Gastrocnemius medialis (tissue), 4 donors: ENCODE measurements around the gene MYO1F.
"Not testable (repeated sequence)": the region's sequence is repeated elsewhere in the genome, so short reads cannot be mapped to it uniquely, and the experiment has no call there.

Experiments used
- POLR2A ChIP-seq, 2 donors: fragments of 450-650 bp; IDR thresholded peaks; one replicate each; pipeline ENCODE4 v1.6.1; 2017; ENCODE audit warnings: antibody characterized with exemption in 2 of 2, mild to moderate bottlenecking in 2 of 2, moderate library complexity in 2 of 2
- TF ChIP-seq, protein P1 (sequence below), 5 experiments: fragments of 450-650 bp in 3 of 5; fragments of 200-600 bp in 2 of 5; sonication (generic) in 2 of 5; IDR thresholded peaks in 4 of 5; conservative IDR thresholded peaks in 1 of 5; 1 replicate in 4 of 5; 2 replicates in 1 of 5; pipeline ENCODE4 v1.5.1; 2016 to 2019; ENCODE audit warnings: antibody characterized with exemption in 5 of 5, mild to moderate bottlenecking in 3 of 5, moderate library complexity in 3 of 5

DNA sequence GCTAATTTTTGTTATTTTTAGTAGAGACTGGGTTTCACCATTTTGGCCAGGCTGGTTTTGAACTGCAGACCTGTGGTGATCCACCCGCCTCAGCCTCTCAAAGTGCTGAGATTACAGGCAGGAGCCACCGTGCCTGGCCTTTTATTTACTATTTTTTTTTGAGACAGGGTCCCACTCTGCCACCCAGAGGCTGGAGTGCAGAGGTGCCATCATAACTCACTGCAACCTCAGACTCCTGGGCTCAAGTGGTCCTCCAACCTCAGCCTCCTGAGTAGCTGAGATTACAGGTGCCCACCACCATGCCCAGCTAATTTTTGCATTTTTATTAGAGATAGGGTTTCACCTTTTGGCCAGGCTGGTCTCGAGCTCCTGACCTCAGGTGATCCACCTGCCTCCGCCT is 45.6 kb upstream of the MYO1F start:
- not testable (repeated sequence) for TF ChIP-seq POLR2A (IDR thresholded peaks at IDR 0.05)
- TF ChIP-seq, protein P1, sequence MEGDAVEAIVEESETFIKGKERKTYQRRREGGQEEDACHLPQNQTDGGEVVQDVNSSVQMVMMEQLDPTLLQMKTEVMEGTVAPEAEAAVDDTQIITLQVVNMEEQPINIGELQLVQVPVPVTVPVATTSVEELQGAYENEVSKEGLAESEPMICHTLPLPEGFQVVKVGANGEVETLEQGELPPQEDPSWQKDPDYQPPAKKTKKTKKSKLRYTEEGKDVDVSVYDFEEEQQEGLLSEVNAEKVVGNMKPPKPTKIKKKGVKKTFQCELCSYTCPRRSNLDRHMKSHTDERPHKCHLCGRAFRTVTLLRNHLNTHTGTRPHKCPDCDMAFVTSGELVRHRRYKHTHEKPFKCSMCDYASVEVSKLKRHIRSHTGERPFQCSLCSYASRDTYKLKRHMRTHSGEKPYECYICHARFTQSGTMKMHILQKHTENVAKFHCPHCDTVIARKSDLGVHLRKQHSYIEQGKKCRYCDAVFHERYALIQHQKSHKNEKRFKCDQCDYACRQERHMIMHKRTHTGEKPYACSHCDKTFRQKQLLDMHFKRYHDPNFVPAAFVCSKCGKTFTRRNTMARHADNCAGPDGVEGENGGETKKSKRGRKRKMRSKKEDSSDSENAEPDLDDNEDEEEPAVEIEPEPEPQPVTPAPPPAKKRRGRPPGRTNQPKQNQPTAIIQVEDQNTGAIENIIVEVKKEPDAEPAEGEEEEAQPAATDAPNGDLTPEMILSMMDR (IDR thresholded peaks at IDR 0.05 in 4 of 5, conservative IDR thresholded peaks at IDR 0.05 in 1 of 5): not testable (repeated sequence)
